Lower lobe of right lung (tissue), 2 donors: ENCODE results near the gene SERPINH1. TPM values are rescaled to one million over a fixed set of nuclear protein-coding genes. Genes with fewer than 3 reads are reported as not detected.

ENCODE experiments used
- ATAC-seq, 2 donors: fragments of 200-7000 bp; cut with Tn5 transposase; one replicate each; pipeline ENCODE4 v1.9.1; 2020 to 2022; ENCODE audit warnings: mild to moderate bottlenecking in 2 of 2, moderate library complexity in 2 of 2
- DNase-seq: peaks from one replicate; pipeline ENCODE4 v3.0.0-alpha.2; 2020
- H3K27ac ChIP-seq: fragments of 200-600 bp; one replicate; pipeline ENCODE4 v1.8.0; 2022
- H3K27me3 ChIP-seq: fragments of 200-600 bp; one replicate; pipeline ENCODE4 v1.8.0; 2022; ENCODE audit warnings: low read depth
- H3K36me3 ChIP-seq: fragments of 200-600 bp; one replicate; pipeline ENCODE4 v1.8.0; 2022; ENCODE audit warnings: mild to moderate bottlenecking
- H3K4me1 ChIP-seq: fragments of 200-600 bp; one replicate; pipeline ENCODE4 v1.8.0; 2022
- H3K4me3 ChIP-seq: fragments of 200-600 bp; one replicate; pipeline ENCODE4 v1.8.0; 2022; ENCODE audit warnings: mild to moderate bottlenecking
- H3K9me3 ChIP-seq: fragments of 200-600 bp; one replicate; pipeline ENCODE4 v1.8.0; 2022
- CTCF ChIP-seq: fragments of 200-600 bp; IDR thresholded peaks from one replicate; pipeline ENCODE4 v1.8.0; 2022; ENCODE audit warnings: antibody characterized with exemption, mild to moderate bottlenecking
- intact Hi-C: fragments of 100-400 bp; cut with DNase I; formaldehyde crosslinking; loops from one replicate; pipeline ENCODE4 v1.11.0; 2022
- total RNA-seq: library from RNA; stranded (reverse); fragmentation: NEBNext Ultra II Directional; extraction: Animal tissue kit (Norgen Biotek cat#: 25700); gene quantifications from one replicate; pipeline ENCODE4 v1.2.1, GENCODE V29; 2021
- donor health status: DM: no; HTN: yes; CAD: no; lungs with severe emphysema.

SERPINH1 gene
- total RNA-seq, 1 donor from 2014 or later: 131 TPM

- ATAC-seq (peak; percentile 55 to 67), DNase-seq (peak; percentile 66)
Measured at GRCh38 chr11:75558939-75559843, 2.9 kb upstream of the SERPINH1 start.

GRCh38 chr11:75560644-75561043, 1.4 kb upstream of the SERPINH1 start:
- peak overlapping the region; percentile 96 for H3K27ac ChIP-seq
- H3K27me3 ChIP-seq: no peaks in the 10 kb centered on the region
- DNase-seq (no peak), ATAC-seq (no peak)
- TF ChIP-seq CTCF: no peak
- intact Hi-C loops: no loop called here
- H3K4me3 ChIP-seq: no peak overlapping the region
- peaks cover 75% of the 10 kb centered on the region for H3K4me1 ChIP-seq
- peaks cover 15% of the 10 kb centered on the region for H3K36me3 ChIP-seq
- no peaks in the 10 kb centered on the region for H3K9me3 ChIP-seq

More at GRCh38 chr11:75558939-75559843, 2.9 kb upstream of the SERPINH1 start:
- H3K4me3 ChIP-seq: peak overlapping the region; percentile 27
- no peaks in the 10 kb centered on the region for H3K27me3 ChIP-seq
- H3K27ac ChIP-seq: peak overlapping the region; percentile 96
- no peak for TF ChIP-seq CTCF
- H3K4me1 ChIP-seq: peaks cover 72% of the 10 kb centered on the region
- H3K36me3 ChIP-seq: peaks cover 5% of the 10 kb centered on the region
- no peaks in the 10 kb centered on the region for H3K9me3 ChIP-seq
- intact Hi-C loops: no loop called here

- intact Hi-C loops: no loop called here
- H3K27me3 ChIP-seq: no peaks in the 10 kb centered on the region
- TF ChIP-seq CTCF: no peak
- no peak for DNase-seq
- no peak for ATAC-seq
- peak overlapping the region; percentile 96 for H3K27ac ChIP-seq
- peak overlapping the region; percentile 80 for H3K4me3 ChIP-seq
- peaks cover 84% of the 10 kb centered on the region for H3K4me1 ChIP-seq
- no peaks in the 10 kb centered on the region for H3K9me3 ChIP-seq
- H3K36me3 ChIP-seq: peaks cover 24% of the 10 kb centered on the region
Measured at GRCh38 chr11:75561426-75562047, 516 bp upstream of the SERPINH1 start.

- no peaks in the 10 kb centered on the region for H3K27me3 ChIP-seq
- intact Hi-C loops: no loop called here
- peak overlapping the region; percentile 96 for H3K27ac ChIP-seq
- H3K4me1 ChIP-seq: peaks cover 86% of the 10 kb centered on the region
- peak overlapping the region; percentile 80 for H3K4me3 ChIP-seq
- peaks cover 38% of the 10 kb centered on the region for H3K36me3 ChIP-seq
- DNase-seq: no peak
- no peaks in the 10 kb centered on the region for H3K9me3 ChIP-seq
- TF ChIP-seq CTCF: no peak
- ATAC-seq: peak; percentile 28 to 42
Measured at GRCh38 chr11:75562836-75563484, 907 bp downstream of the SERPINH1 start.

GRCh38 chr11:75563501-75563977, 1.5 kb downstream of the SERPINH1 start:
- Histone ChIP-seq H3K4me1 (peaks cover 85% of the 10 kb centered on the region), H3K36me3 (peaks cover 44% of the 10 kb centered on the region), H3K4me3 (peak overlapping the region; percentile 80), H3K27me3 (no peaks in the 10 kb centered on the region), H3K27ac (peak overlapping the region; percentile 96), H3K9me3 (no peaks in the 10 kb centered on the region)
- no peak for DNase-seq
- TF ChIP-seq CTCF: no peak
- no peak for ATAC-seq
- intact Hi-C loops: no loop called here
